GM12891 (cell line): ENCODE results near the gene DVL1.

Experiments used
- PAX5 ChIP-seq: IDR thresholded peaks from 2 replicates; pipeline ENCODE4 v1.6.1; 2011; ENCODE audit warnings: low read length, moderate library complexity, mild to moderate bottlenecking; ENCODE audit not compliant: insufficient read depth, severe bottlenecking
- POLR2A ChIP-seq: IDR thresholded peaks from 2 replicates; pipeline ENCODE4 v1.6.1; 2011; ENCODE audit warnings: low read depth, low read length, control low read depth
- POLR2AphosphoS5 ChIP-seq: IDR thresholded peaks from 2 replicates; pipeline ENCODE4 v1.6.1; 2011; ENCODE audit warnings: low read depth, low read length, control low read depth
- POU2F2 ChIP-seq: IDR thresholded peaks from 2 replicates; pipeline ENCODE4 v1.6.1; 2011; ENCODE audit warnings: low read depth, mild to moderate bottlenecking, control low read depth, low read length, moderate library complexity
- SPI1 ChIP-seq: IDR thresholded peaks from 2 replicates; pipeline ENCODE4 v1.6.1; 2011; ENCODE audit warnings: low read depth, low read length, control low read depth
- TAF1 ChIP-seq: IDR thresholded peaks from 2 replicates; pipeline ENCODE4 v1.6.1; 2011; ENCODE audit warnings: low read depth, low read length, control low read depth

DNA sequence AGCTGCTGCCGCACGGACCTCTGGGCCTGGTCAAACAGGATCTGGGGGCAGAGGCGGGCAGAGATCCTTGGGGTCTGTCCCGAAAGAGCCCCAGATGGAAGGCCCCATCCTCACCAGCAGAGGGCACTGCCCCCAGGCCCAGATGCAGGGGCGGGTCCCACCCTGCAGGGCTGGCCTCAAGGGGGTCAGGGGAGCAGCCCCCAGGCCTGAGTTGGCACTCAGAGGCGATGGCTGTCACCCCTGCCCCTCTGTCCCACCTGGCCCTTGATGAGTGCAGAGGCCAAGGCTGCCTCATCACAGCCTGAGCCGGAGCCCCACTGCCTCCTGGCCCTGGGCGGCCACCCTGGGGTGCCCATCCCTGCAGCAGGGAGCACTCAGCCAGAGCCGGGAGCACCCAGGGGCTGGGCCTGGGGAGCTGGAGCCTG lies 47.2 kb downstream of the DVL1 start:
- TF ChIP-seq POLR2A (no peak), POU2F2 (no peak), POLR2AphosphoS5 (no peak), TAF1 (no peak), SPI1 (no peak), PAX5 (no peak)
